NT2/D1 (cell line): ENCODE measurements around the gene SLC37A4.

Source experiments
- SUZ12 ChIP-seq: IDR thresholded peaks from 2 replicates; pipeline ENCODE4 v1.6.1; 2011; ENCODE audit not compliant: insufficient read length, insufficient read depth; ENCODE audit errors: extremely low read depth
- YY1 ChIP-seq: IDR thresholded peaks from 2 replicates; pipeline ENCODE4 v1.6.1; 2011; ENCODE audit not compliant: insufficient read length, insufficient read depth
- ZNF274 ChIP-seq: IDR thresholded peaks from 2 replicates; pipeline ENCODE4 v1.6.1; 2011; ENCODE audit warnings: mild to moderate bottlenecking, low read depth, low read length

DNA sequence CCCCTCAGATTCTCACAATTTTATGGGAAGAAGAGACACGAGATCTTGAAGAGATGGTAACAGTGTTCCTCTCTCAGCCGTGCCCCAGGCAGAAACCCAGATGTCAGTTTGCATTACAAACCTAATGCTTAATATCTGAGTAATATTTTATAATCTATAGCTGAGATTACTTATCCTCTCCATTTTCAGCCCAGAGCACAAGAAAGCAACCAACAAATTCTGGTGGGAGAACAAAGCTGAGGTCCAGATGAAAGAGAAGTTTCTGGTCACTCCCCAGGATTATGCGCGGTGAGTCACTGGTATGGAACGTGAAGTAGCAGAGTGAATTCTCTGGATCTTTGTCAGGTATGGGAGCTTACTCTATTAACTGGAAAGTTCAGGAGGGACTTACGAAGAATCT lies 31.9 kb downstream of the SLC37A4 start:
- TF ChIP-seq YY1: no peak
- TF ChIP-seq SUZ12: no peak
- no peak for TF ChIP-seq ZNF274
